Stimulated activated CD4-positive, alpha-beta T cell treated with anti-CD3 and anti-CD28 coated beads, TNF-alpha, amount 100 ng/mL, for 4 hours (primary cell): Measurements from ENCODE around the gene AQP3.
"Not testable (repeated sequence)": the region's sequence is repeated elsewhere in the genome, so short reads cannot be mapped to it uniquely, and the experiment has no call there.

Experiments used
- DNase-seq, 3 experiments: peaks; one replicate each; pipeline ENCODE4 v3.0.0-alpha.2; 2020; ENCODE audit warnings: low read depth in 3 of 3

The AQP3 gene

GRCh38 chr9:33446946-33447798 is at the start of gene AQP3:
Gene AQP3 (minus strand): TSS chr9:33447593. CDS start chr9:33447530, 63 bp downstream.
- DNase-seq: peak; percentile 47 to 56 (median 47)

- DNase-seq: not testable (repeated sequence)
These were observed 46.4 kb upstream of the AQP3 start for GRCh38 chr9:33493819-33494218.

- no peak for DNase-seq
These were observed 41.7 kb upstream of the AQP3 start for GRCh38 chr9:33489066-33489465.

GRCh38 chr9:33485312-33485711 is 37.9 kb upstream of the AQP3 start:
- DNase-seq: not testable (repeated sequence)

- DNase-seq: no peak
These were observed 33.6 kb upstream of the AQP3 start for GRCh38 chr9:33480976-33481375.

GRCh38 chr9:33480106-33480505 is 32.7 kb upstream of the AQP3 start:
- no peak for DNase-seq

- DNase-seq: no peak
These were observed 29.1 kb upstream of the AQP3 start for GRCh38 chr9:33476503-33476902.

- no peak for DNase-seq
These were observed 28.0 kb upstream of the AQP3 start for GRCh38 chr9:33475357-33475756.

GRCh38 chr9:33473643-33474352 is 26.4 kb upstream of the AQP3 start, which contains the start of gene NOL6:
Gene NOL6 (minus strand): TSS chr9:33473924. CDS start chr9:33473842, 82 bp downstream.
- DNase-seq: peak; percentile 92 to 97 (median 97)

- DNase-seq: no peak
These were observed 25.7 kb upstream of the AQP3 start for GRCh38 chr9:33472881-33473615.

GRCh38 chr9:33472171-33472880 is 24.9 kb upstream of the AQP3 start:
- DNase-seq: no peak

- no peak for DNase-seq
These were observed 24.0 kb upstream of the AQP3 start for GRCh38 chr9:33471361-33471760.

GRCh38 chr9:33469891-33470290 is 22.5 kb upstream of the AQP3 start:
- no peak for DNase-seq

GRCh38 chr9:33468797-33469621 is 21.6 kb upstream of the AQP3 start:
- DNase-seq: no peak

GRCh38 chr9:33468215-33468730 is 20.9 kb upstream of the AQP3 start:
- no peak for DNase-seq

- DNase-seq: no peak
These were observed 20.1 kb upstream of the AQP3 start for GRCh38 chr9:33467526-33467925.

- peak; percentile 40 to 60 (median 46) for DNase-seq
These were observed 19.4 kb upstream of the AQP3 start for GRCh38 chr9:33466565-33467495.

GRCh38 chr9:33465596-33466564 is 18.5 kb upstream of the AQP3 start:
- DNase-seq: no peak
